LHCN-M2 (cell line): Measurements from ENCODE around the gene BTBD3. TPM values are rescaled to one million over a fixed set of nuclear protein-coding genes. Genes with fewer than 3 reads are reported as not detected.

Source experiments
- DNase-seq: peaks from one replicate; pipeline ENCODE4 v3.0.0-alpha.2; 2012; ENCODE audit warnings: low read depth
- polyA plus RNA-seq: library from polyadenylated mRNA; unstranded; fragments of >200 nt; gene quantifications from one replicate; pipeline ENCODE4 v1.2.1, GENCODE V29; 2012; ENCODE audit warnings: missing spikeins
- total RNA-seq: library from RNA; depleted of rRNA; stranded (reverse); fragments of >200 nt; gene quantifications from 2 replicates; pipeline ENCODE4 v1.2.3, GENCODE V29; 2014; rRNA removed

Gene BTBD3
- 18.9 and 21.7 TPM in 2 replicates for total RNA-seq
- polyA plus RNA-seq = 6.6 TPM

DNA sequence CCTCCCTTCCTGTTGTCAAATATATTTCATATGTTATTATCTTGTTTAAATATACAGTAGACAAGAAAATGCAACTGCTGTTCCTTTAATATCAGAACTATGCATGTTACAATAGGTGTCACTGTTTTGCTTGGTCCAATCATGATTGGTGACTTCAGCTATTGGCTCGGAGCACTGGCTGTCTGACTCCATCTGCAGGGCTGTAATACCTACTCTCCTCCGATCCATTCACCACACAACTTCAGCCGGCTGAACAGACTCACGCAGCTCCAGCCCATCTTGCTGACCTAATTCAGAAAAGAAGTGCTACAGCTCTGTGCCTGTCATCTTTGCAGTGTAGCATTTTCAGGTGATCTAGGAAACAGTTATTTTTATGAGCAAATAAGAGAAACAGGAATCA is at the start of gene BTBD3:
BTBD3 (plus strand) TSS at position 231 of the 400 bp plus-strand sequence. CDS start 383 bp downstream, outside the sequence.
- peak; percentile 55 for DNase-seq

DNA sequence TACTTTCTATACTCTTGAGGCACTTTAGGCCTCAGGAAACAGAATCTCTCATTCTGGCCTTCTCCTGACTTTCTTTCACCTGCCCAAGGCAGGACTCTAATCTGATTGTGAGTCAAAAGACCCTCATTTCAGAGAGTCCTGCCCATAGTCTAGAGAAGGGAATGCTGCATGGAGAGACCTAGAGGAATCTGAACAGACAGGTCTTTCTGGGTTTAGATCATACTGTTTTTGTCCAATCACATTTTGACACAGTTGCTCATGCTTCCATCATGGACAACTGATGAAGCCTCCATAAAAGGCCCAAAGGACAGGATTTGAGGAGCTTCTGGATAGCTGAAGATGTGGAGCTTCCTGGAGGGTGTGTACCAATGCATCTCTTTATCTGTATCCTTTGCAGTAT is 48.1 kb upstream of the BTBD3 start:
- no peak for DNase-seq

DNA sequence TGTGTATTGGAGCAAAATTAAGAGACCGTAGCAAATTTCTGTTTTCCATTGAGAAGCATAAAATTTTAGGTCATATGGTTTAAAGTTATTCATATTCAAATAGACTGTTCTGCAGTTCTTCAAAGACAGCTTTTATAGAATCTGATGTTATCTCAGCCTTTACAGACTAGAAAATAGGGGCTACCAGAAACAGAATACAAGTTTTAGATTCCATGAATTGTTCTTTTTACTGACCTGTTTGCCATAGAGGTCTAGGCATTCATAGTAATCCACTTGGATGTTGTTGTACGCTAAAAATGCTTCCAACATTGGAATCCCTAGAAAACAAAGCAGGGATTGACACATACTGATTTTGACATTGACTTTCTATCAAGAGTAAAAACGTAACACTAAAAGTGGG is 47.3 kb upstream of the BTBD3 start:
- DNase-seq = no peak

DNA sequence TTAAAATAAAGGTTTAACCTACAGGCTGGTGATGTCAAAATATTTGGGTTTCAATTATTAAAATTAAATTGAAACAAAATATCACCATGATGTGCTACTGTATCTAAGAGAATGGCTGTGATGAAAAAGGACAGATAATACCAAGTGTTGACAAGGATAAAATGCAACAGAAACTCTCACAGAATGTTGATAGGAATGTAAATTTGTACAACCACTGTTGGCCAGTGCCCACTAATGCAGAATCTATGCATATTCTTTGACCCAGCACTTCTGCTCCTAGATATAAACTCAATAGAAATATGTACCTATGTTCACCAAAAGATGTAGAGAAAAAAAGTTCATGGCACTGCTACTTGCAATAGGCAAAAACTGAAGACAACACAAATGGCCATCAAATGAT is 41.1 kb upstream of the BTBD3 start:
- no peak for DNase-seq

DNA sequence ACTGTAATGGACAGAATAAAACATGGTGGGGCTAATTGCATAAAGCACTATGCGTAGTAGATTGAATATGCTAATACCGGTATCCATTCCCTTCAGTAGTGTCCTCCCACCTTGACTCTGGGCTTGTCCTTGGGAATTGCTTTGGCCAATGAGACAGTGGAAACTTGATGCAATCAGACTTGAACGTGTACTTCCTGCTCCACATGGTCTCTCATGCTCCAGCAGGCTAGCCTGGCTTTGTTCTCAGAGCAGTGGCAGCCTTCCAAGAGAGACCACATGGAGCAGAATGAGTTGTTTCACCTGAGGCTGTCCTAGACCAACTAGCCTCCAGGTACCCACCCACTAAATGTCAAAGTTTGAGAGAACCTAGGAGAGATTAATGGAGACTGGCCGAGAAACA is 37.0 kb upstream of the BTBD3 start:
- DNase-seq = no peak

DNA sequence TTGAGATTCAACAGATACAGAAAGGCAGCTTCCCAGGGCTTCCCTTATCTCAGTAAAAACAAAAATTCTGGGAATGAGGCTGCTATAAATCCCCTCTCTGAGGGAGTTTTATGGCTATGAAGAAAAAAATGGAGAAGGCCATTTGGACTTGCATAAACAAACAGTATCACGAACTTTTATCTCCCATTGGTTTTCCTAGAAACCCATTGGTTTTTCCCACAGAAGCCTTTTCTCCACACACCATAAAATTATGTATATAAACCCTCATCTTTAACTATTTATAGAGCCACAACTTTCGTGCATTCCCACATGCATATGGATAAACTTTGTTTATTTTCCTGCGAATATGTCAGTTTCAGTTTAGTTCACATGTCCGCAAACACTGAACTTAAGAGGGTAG is 36.2 kb upstream of the BTBD3 start:
- no peak for DNase-seq

DNA sequence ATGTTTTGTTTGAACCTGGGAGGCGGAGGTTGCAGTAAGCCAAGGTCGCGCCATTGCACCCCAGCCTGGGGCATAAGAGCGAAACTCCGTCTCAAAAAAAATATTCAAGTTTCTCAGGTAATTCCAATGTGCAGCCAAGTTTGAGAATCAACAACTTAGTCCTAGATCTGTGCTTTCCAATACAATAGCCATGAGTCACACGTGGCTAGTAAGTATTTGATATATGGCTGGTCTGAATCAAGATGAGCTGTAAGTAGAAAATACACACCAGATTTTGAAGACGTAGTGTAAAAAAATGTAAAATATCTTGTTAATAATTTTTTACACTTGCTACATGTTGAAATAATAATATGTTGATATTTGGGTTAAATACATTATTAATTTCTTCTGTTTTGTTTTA is 35.0 kb upstream of the BTBD3 start:
- no peak for DNase-seq

DNA sequence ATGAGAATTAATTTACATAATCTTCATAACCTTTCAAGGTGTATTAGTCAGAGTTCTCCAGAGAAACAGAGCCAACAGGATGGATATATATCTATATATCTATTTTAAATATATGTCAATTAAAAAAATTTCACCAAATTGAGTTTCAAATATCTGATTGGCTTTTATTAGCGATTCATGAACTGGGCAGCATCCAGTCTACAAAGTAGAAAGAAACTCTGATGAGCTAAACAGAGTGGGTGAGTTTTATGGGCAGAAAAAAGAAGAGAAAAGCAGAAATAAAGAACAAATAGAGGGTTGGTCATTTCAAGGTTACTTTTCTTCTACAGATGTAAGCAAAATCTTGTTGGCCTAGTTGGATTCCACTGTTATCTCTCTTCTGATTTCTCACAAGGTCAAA is 29.0 kb upstream of the BTBD3 start:
- DNase-seq = no peak

DNA sequence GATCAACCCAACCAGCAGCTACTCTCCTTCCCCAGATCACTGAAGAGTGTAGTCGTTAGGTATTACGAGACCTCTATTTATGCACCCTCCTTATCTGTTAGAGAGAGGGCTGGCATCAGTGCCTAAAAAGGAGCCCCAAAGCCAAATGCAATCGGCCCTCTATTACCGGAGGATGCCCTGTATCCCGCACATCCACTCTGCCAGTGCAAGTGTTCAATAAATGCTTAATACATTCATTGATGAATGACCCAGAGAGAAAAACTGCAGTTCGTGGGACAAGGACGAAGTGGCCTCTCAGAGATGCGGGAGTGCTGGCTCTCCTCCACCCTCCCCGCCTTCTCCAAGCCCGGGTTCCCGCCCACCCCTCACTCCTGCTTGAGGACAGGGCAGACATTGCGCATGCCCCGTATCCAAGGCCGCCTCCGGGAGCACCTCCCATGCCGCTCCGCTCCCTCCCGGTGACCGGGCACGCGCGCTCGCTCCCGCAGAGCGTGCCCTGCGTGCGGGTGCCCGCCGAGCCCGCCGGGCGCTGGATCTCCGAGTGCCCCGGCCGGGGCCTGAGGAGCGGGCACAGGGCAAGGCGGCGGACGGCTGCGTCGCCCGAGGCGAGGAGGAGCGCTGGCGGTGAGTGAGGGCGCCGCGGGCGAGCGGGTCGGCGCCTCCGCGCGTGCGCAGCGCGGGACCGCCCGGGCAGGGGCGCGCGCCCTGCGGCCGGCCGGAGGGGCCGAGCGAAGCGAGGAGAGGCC is 27.2 kb upstream of the BTBD3 start:
- peak; percentile 91 for DNase-seq

DNA sequence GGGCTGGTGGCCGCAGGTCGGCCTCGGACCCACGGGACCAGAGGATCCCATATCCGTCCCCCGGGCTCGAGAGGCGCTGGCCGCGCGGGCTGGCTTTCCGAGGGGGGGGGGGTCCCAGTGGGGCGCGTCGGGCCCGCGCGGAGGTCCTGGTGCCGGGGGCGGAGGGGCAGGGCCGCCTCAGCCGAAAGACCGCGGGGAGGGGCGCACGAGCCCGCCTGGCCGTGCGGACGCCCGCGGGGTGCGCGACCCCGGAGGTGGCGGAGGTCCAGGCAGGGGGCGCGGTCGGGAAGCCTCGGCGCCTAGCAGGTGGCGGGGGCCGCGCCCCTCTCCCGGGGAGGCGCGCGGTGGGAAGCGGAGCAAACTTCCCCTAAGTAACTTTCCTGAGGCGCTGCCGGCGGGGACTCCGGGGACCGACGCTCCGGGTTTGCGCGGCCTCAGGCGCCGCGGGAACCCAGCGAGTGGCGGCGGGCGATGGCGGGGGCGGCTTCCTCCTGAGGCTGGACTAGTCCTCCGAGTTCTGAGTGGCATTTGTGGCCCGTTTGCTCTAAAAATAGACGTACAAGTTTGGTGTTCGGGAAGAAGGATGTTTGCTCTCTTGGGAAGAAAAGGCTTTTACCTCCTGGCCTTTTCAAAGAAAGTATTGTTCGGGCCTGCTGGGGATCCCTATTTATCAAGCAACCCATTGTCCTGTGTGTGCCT is 26.5 kb upstream of the BTBD3 start:
- peak; percentile 51 for DNase-seq

DNA sequence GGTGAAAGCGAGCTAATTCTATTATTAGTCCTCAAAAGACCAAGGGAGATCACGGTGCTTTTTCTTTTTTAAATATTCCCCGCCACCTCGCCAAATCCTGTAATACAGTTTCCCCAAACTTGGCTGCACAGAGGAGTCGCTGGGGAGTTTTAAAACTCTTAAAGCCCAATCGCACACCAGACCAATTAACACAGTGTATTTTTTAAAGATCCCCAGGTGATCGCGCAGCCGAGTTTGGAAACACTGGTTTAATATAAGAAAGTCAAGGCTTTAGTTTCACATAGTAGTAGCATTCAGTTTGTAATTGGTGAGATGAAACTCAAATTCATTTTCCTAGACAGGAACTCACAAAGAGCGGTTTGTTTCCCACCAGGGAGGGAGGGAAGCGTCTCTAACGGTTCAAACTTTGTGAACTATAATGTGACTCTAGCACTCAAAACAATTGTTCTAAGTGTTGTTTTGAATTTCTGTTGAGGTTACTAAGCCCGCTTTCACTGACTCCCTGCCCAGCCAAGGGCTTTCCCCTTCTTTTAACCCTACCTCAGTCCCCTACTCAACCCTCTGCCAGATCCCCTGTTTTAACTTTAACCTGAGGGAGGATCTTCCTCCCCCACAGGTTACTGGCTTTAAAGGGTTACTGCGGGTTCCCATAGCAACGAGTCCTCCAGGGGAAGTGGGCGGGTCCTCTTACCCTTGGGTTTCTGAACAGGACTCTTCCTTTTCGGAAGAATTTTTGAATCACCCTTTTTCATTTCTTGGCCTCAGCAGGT is 25.7 kb upstream of the BTBD3 start:
- peak; percentile 76 for DNase-seq

DNA sequence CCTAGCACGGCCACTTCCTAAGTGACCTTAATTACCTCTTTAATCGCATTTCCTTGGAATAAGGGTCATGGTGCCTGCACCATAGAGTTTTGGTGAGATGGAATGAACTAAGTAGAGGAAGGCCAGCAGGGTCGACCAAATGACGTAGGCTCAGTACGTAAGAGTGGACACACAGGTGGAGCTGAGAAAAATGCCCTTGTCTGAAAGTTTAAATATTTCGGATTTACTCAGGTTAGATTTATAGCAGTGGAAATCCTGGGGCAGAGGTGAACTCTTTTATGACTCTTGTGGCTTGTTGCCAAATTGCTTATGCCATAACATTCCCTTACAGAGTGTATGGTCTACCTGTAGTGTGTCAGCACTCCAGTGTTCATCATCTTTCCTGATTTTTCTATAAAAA is 23.6 kb upstream of the BTBD3 start:
- no peak for DNase-seq

DNA sequence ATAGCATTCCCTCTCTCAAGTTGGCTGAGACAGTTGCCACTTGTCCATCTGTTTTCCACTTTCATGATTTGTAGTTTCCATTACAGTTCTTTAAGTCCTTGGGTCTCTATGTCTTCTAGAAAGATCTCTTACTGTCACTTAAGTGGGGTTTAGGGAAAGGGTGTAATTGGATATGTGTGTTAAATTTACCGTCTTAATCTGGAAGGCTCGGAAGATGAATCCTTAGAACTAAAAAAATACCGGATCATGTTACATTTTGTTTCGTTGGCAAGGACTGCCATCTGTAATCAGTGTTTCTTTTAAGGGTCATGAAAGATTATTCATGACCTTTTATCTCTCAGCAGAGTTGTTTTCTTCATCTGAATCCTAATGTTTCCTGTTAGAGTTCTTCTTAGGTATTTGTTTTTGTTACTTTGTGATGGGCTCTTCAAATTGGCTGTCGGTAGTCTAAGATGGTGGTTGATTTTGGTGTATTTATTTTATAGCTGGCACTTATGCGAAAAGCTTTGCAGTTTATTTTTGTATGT is 21.8 kb upstream of the BTBD3 start:
- DNase-seq = peak; percentile 49

DNA sequence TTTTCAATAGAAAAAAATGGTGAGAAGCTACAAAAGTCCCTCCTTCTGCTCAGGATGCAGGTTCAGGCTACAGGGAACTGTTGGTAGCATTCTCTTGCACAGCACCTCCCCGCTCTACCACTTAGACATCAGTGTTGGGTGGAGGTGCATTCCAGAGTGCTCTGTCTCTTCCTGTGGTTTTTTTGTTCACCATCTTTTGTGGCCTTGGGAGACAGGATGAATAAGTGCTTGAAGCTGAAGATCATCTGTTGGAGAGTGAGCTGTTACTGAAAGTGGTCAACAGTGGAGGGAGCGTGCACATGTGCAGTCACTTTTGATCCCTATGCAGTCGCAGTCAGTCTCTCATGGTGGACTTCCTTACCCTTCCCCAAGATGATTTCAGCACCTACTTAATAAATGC is 16.6 kb upstream of the BTBD3 start:
- peak; percentile 95 for DNase-seq

DNA sequence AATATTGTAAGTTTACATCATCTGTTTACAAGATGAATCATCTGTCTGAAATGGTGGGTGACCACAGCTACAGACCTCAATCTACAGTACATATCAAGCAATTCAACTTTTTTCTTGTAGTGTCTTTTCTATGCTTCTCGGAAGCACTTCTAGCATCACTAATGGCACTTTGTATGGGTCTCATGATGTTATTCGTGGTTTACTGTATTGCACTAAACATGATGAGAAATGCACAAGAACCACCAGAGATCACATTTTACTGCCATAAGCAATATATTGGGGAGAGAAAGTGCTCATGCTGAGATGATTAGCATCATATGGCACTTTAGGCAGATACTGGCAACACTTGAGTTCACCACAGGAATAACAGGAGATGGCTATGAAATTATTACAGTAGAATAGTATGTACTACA is 15.4 kb upstream of the BTBD3 start:
- peak; percentile 70 for DNase-seq

DNA sequence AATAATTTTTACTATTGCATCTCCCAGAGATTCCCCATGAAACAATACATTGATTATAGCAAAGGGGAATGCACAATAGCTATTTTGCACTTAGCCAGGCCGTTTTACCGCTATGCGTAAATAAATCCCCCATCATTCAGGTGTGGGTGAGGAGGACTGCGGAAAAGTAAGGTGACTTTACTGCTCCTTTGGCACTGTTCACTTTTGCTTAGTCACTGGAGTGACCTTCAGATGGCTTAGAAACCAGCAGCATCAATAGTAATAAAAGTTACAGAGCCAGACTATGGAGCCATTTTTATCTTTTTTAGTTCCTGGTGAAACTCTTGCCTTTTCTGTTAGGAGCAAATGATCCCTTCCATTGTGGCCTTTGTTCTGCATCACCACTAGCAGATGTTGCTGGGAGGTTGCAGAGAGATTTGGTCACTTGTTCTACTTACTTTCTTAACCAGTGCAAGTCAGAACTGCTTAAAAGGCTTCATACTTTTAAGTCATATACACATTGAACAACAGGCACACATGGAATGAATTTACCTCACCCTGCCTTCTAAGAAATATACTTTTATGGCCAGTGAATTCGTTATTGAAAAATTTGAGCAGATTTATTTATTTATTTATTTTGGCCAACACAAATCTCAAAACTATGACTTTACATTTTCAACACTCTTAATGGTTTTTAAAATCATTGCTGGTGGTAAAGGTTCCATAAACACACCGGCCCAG is 12.1 kb upstream of the BTBD3 start:
- DNase-seq = no peak

DNA sequence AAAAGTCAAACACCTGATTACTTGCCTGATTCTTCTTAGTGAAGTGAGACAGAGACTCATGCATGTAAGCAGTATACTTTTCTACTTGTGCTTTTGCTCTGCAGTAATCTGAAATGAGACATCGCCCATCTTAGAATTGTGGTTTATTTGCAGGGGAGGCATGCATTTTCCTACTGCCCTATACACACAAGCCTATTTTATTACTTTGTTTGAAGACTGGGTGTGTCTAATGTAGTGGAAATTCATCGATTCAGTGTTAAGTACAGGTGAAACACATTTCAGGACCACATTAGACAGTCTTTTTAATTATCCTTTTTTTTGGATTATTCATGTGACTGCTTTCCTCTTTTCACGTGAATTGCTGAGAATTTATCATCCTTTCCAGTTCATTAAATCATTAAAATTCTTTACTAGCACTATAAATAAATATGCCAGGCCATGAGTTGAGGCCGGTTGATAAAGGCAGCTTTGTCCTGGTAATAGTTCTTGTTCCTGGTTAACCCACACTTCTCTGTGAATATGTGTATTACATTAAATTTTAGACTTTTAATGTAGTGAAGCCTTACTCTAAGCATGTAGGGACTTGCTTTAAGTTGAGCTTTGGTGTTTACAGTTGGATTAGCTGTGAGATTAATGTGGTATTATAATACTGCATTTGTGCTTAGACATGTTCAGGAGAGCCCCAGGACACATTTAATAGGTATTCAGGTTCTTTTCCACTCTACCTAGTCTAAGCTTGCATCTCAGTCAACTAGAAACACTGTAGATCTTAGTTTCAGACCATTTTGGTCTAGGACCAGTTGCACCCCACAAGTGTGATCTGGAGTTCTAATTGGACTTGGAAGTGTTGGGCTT is 10.8 kb upstream of the BTBD3 start:
- no peak for DNase-seq

DNA sequence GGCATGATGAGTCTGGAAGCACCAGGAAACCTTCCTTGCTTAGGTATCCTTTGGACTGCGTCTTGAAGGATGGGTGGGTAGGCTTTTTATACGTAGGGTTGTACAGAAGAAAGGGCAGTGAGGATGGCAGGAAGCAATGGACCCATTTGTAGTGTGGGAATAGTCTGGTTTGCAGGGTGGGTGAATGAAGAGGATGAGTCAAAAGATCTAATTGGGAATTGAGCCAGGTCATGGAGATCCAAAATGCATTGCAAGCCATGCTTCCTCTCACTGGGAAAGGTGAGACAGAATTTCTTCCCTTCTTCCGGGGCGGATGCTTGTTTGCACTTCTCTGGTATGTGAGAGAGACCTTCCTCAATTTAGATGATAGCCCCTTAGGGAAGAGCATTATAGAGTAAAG is 10.1 kb upstream of the BTBD3 start:
- no peak for DNase-seq

DNA sequence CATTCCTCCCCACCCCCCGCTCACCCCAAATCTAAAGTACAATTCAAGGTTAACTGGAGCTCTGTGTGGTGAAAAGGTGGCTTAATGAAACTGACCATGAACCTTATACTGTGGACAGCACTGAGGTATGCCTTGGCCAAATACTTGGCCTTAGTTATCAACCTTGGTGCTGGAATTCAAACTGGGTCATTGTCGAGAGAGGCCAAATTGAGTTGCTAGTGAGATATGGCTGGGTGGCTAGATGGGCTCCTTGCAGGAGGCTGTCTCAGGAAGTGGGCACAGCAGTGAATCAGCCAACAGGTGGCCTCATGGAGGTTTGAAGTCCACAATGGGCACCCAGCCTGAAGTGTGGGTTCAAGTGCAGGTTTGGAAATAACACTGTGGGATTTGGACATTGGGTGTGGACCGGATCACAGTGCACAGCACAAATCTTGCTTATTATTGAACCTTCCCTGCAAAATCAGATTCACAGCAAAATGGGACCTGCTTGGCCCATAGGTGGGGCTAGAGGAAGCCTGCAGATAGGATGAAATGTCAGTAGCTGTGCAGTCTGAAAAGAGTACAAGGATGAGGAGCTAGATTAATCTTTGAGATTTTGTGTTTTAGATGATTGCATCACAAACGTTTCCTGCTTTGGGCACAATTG is 5.6 kb upstream of the BTBD3 start:
- DNase-seq = peak; percentile 27
